Measurements from ENCODE around the gene SCD.

DNA sequence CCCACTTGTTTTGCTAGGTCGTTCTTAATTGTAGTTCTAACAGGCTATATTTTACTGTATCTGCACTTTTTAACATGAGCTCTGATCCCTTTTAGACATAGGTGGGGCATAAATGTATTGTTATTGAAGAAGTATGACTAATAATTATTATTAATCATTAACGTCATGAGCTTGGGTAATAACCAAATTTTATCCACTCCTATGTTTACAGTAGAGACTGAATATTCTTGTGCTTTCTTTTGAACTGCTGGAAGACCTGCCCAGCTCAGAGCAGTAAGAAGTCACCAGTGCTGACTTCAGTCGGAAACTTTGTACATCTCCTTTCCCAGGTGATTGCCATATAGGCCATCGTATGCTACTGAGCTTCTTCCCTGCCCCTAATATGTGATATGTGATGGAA lies 35.7 kb upstream of the SCD start:
- no peak for TF ChIP-seq POLR2A (IDR thresholded peaks at IDR 0.05)
- TF ChIP-seq, protein P1, sequence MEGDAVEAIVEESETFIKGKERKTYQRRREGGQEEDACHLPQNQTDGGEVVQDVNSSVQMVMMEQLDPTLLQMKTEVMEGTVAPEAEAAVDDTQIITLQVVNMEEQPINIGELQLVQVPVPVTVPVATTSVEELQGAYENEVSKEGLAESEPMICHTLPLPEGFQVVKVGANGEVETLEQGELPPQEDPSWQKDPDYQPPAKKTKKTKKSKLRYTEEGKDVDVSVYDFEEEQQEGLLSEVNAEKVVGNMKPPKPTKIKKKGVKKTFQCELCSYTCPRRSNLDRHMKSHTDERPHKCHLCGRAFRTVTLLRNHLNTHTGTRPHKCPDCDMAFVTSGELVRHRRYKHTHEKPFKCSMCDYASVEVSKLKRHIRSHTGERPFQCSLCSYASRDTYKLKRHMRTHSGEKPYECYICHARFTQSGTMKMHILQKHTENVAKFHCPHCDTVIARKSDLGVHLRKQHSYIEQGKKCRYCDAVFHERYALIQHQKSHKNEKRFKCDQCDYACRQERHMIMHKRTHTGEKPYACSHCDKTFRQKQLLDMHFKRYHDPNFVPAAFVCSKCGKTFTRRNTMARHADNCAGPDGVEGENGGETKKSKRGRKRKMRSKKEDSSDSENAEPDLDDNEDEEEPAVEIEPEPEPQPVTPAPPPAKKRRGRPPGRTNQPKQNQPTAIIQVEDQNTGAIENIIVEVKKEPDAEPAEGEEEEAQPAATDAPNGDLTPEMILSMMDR (IDR thresholded peaks at IDR 0.05 in 8 of 11, conservative IDR thresholded peaks at IDR 0.05 in 3 of 11): no peak

All from spleen (tissue), 7 donors.